H1 (cell line): ENCODE data around the gene SERP1.

Experiments used
- NRF1 ChIP-seq: IDR thresholded peaks from 2 replicates; pipeline ENCODE4 v1.6.1; 2011; ENCODE audit warnings: mild to moderate bottlenecking, low read depth, low read length, improper control_type of control experiment
- POLR2A ChIP-seq, 2 experiments: IDR thresholded peaks; 1 replicate in 1 of 2; 2 replicates in 1 of 2; pipeline ENCODE4 v1.6.1; 2011; ENCODE audit warnings: low read depth in 2 of 2, low read length in 2 of 2, mild to moderate bottlenecking in 2 of 2; ENCODE audit errors: control extremely low read depth in 1 of 2
- RAD21 ChIP-seq, 2 experiments: IDR thresholded peaks in 1 of 2; conservative IDR thresholded peaks in 1 of 2; 2 replicates each; pipeline ENCODE4 v1.6.1; 2011; ENCODE audit warnings: low read depth in 2 of 2, low read length in 2 of 2, improper control_type of control experiment in 1 of 2, inconsistent platforms in 1 of 2, mild to moderate bottlenecking in 1 of 2, moderate library complexity in 1 of 2
- RNF2 ChIP-seq: fragments of 200-900, 300-1000 bp; sonication (generic); IDR thresholded peaks from 2 replicates; pipeline ENCODE4 v1.7.1; 2016; ENCODE audit warnings: borderline replicate concordance, low read depth, mild to moderate bottlenecking, antibody characterized with exemption, low read length; ENCODE audit not compliant: poor library complexity, severe bottlenecking; ENCODE audit errors: missing control alignments
- SP1 ChIP-seq: IDR thresholded peaks from 2 replicates; pipeline ENCODE4 v1.6.1; 2011; ENCODE audit warnings: low read depth, low read length
- TAF1 ChIP-seq: IDR thresholded peaks from 2 replicates; pipeline ENCODE4 v1.6.1; 2011; ENCODE audit warnings: mild to moderate bottlenecking, low read depth, low read length
- TF ChIP-seq, protein P1 (sequence below), 3 experiments: IDR thresholded peaks; 1 replicate in 2 of 3; 2 replicates in 1 of 3; pipeline versions ENCODE4 v1.5.1 to v1.6.1; 2011; ENCODE audit warnings: low read length in 3 of 3, mild to moderate bottlenecking in 3 of 3, inconsistent platforms in 2 of 3, low read depth in 1 of 3, moderate library complexity in 1 of 3; ENCODE audit not compliant: insufficient read depth in 1 of 3; ENCODE audit errors: control extremely low read depth in 1 of 3

DNA sequence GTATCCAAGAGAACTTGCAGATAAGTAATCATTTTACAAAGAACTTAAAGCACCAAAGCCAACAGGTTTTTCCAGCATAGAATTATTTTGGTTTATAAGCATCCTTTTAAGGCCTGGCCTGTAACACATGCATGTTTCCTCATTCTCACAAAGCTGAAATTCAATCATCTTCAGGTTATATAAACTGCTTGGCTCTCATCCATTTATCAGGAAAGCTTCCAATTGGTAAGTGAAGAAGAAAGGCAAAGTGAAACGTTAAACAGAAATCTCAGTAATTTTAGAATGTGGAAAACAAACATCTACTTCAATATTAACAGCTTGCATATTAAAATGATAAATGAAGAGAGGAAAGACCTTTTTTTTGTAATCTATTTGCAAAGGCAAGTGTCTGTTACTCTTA is 1.6 kb downstream of the SERP1 start:
- TF ChIP-seq NRF1 (no peak), POLR2A (IDR thresholded peaks at IDR 0.05; ENCODE audit: control extremely low read depth in 1 of 2, low read depth in 2 of 2, low read length in 2 of 2) (no peak), SP1 (no peak), RNF2 (no peak), RAD21 (IDR thresholded peaks at IDR 0.05 in 1 of 2, conservative IDR thresholded peaks at IDR 0.05 in 1 of 2; ENCODE audit: low read depth in 2 of 2, low read length in 2 of 2) (no peak), TAF1 (no peak)
- TF ChIP-seq, protein P1, sequence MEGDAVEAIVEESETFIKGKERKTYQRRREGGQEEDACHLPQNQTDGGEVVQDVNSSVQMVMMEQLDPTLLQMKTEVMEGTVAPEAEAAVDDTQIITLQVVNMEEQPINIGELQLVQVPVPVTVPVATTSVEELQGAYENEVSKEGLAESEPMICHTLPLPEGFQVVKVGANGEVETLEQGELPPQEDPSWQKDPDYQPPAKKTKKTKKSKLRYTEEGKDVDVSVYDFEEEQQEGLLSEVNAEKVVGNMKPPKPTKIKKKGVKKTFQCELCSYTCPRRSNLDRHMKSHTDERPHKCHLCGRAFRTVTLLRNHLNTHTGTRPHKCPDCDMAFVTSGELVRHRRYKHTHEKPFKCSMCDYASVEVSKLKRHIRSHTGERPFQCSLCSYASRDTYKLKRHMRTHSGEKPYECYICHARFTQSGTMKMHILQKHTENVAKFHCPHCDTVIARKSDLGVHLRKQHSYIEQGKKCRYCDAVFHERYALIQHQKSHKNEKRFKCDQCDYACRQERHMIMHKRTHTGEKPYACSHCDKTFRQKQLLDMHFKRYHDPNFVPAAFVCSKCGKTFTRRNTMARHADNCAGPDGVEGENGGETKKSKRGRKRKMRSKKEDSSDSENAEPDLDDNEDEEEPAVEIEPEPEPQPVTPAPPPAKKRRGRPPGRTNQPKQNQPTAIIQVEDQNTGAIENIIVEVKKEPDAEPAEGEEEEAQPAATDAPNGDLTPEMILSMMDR (IDR thresholded peaks at IDR 0.05; ENCODE audit: control extremely low read depth in 1 of 3, insufficient read depth in 1 of 3, low read depth in 1 of 3, low read length in 3 of 3), result no peak
